ENCODE results near the gene ROR2. TPM values are rescaled to one million over a fixed set of nuclear protein-coding genes. Genes with fewer than 3 reads are reported as not detected.

Gene ROR2
- total RNA-seq, 4 donors from 2014 or later, result 0.19 to 1.7 (median 0.38) TPM

DNA sequence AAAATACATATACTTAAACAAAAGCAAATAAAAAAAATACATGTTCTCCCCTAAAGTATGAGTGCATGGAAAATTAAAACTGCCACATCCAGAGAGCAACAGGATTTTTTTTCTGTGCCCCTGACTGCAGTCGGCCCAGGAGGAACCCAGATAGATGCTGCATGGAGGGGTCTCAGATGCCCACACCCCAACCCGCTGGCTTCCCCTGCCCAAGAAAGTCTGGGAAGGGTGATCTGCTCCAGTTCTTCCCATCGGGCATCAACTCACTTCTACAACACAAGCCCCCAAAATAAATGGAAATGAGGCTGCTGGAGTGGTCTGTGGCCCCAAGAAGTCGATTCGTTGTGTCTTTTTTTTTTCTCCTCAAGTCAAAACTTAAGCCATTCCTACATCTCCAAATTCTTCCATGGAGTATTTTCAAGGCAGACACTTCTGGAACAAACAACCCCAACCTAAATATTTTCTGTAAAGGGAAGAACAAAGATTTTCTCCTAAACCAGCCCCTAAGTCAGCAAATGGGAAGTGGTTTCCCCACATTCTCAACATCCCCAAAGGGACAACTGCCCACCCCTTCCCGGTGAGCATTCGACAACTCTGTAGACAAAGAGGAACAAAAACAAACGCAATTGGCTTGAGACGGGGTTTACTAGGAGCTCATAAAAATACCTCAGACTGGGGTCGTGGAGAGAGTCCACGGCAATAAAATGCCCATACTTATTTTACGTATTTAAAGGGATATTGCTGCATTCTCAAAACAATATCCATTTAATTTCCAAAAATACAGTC lies 46.7 kb downstream of the ROR2 start:
- TF ChIP-seq, protein P1, sequence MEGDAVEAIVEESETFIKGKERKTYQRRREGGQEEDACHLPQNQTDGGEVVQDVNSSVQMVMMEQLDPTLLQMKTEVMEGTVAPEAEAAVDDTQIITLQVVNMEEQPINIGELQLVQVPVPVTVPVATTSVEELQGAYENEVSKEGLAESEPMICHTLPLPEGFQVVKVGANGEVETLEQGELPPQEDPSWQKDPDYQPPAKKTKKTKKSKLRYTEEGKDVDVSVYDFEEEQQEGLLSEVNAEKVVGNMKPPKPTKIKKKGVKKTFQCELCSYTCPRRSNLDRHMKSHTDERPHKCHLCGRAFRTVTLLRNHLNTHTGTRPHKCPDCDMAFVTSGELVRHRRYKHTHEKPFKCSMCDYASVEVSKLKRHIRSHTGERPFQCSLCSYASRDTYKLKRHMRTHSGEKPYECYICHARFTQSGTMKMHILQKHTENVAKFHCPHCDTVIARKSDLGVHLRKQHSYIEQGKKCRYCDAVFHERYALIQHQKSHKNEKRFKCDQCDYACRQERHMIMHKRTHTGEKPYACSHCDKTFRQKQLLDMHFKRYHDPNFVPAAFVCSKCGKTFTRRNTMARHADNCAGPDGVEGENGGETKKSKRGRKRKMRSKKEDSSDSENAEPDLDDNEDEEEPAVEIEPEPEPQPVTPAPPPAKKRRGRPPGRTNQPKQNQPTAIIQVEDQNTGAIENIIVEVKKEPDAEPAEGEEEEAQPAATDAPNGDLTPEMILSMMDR (IDR thresholded peaks at IDR 0.05; ENCODE audit: low read depth), result no peak

DNA sequence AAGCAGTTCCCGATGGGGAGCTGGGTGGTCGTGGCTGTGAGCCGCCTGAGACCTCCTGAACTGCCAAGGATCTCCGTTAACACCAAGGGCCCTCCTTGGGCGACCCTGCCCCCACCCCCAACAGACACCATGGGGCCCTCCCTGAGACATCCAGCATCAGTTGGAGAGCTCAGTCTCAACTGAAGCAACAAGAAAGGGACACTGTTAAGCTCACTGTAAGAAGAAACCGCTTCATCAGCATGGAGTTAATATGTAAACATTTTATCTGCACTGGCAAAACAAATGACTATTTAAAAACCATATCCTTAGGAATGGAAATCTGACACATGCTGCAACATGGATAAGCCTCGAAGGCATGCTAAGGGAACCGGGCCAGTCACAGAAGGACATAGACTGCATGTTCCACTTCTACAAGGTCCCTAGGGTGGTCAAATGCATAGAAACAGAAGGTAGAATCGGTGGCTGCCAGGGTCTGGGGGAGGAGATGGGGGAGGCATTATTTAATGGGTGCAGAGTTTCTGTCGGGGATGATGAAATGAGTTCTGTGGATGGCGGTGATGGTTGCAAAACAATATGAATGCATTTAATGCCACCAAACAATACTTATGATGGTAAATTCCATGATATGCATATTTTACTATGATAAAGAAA lies 47.4 kb downstream of the ROR2 start:
- TF ChIP-seq, protein P1 (IDR thresholded peaks at IDR 0.05; ENCODE audit: low read depth), result no peak

DNA sequence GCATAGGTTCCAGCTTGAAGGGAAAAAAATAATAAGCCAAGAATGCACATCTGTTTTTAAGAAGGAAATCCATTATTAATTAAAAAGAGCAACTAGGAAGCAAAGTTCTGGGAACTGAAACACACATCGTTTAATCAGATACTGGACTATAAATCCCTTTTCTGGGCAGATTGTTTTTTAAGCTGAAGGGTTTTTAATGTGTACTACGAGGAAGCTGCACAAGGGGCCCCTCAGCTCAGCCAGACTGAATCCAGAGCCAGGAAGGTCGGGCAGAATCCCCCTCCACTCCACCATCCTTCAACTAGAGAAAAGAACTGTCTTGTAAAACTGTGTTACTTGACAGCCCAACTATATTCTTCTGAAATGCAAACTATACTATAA lies 49.2 kb downstream of the ROR2 start:
- TF ChIP-seq, protein P1 (IDR thresholded peaks at IDR 0.05; ENCODE audit: low read depth), result no peak

DNA sequence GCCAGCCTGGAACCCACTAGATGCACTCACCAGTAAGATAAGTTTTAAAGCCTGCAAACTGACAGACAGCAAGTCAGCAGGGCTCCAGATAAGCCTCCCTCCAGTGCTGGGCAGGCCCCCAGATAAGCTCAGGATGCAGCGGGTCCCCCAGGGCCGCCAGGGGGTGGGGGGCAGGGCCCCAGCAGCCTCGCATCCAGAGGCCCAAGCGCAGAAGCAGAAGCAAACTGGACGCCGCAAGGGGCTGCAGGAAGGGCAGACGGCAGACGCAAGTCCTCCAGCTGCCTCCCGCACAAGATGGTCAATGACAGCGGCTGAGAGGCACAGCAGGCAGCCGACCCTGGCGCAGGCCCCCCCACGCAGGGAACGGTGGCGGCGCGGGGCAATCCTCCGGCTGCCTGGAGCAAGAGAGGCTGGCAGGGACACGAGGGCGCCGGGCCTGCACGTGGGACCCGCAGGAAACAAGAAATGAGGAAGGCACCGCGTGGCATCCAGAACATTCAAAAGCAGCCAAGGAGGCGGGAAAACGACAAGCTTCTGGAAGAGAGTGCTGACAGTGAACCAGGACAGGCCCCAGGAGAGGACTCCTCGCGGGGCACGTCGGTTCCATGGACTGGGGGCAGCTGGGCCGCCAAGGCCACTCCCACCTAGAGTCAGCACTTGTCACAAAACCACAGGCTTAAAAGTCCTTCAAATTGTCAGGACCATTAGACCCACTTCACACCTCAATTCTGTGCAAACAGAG lies 49.8 kb downstream of the ROR2 start:
- TF ChIP-seq, protein P1 (IDR thresholded peaks at IDR 0.05; ENCODE audit: low read depth), result no peak

DNA sequence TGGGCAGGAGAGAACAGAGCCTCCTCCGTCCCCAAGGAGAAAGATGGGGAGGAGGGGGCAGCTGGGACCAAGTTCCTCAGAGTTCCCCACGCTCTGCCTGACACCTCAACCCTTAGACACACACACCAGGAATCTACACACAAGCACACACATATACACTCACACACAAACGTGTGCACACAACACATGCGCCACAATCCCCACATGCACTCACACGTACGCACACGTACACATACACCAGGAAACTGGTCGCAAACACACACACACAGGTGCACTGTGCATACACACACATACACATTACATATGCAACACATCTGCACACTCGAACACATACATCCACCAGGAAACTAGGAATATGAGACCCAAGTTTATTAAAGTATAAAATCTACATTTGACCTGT lies 50.4 kb downstream of the ROR2 start:
- TF ChIP-seq, protein P1 (IDR thresholded peaks at IDR 0.05; ENCODE audit: low read depth), result no peak

DNA sequence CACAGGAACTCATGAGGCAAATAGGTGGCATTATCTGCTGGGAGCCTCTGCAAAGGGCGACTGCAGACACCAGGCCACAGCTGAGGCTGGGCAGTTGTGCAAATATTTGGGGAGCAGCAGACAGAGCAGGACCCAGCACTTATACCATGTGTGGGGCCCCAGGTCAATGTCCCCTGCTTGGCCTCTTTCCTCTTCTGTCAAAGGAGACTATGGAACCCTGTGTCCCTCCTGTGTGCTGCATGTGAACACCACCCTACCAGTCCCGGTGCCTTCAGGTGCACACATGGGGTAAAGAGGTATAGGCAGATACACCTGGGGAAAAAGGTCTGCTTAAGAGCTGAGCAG lies 50.8 kb downstream of the ROR2 start:
- TF ChIP-seq, protein P1 (IDR thresholded peaks at IDR 0.05; ENCODE audit: low read depth), result no peak
